ENCODE measurements around the gene SPATA16. TPM values are rescaled to one million over a fixed set of nuclear protein-coding genes. Genes with fewer than 3 reads are reported as not detected.

Gene SPATA16
- total and polyA plus RNA-seq, 2 donors (not counting 3 experiments of a cell fraction or from before 2014, with no cell fraction given) = not detected

DNA sequence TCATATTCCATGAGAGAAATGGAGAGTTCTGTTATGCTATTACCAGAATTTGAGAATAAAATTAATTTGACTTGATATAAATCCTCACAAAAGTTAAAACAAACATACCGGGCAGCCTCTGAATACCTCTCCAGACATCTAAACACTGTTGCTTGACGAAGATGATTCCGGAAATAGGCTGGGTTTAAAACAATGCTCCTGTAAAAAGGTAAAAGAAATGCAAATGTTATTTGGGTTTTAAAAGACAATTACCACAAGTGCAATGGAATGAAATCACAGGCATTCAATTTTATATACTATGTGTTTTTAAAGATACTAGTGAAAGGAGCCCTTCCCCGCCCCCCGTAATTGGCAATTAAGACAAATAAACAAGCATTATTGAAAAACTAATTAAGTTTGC is 121.7 kb downstream of the SPATA16 start:
- TF ChIP-seq GATA2 (IDR thresholded peaks at IDR 0.05; ENCODE audit: insufficient read depth, insufficient read length, low read depth, low read length) = no peak
- H3K9me3 ChIP-seq (replicated peaks; ENCODE audit: control insufficient read depth, insufficient read depth, low read length) = no peaks in the 10 kb centered on the region
- H3K27me3 ChIP-seq (ENCODE audit: control insufficient read depth in 2 of 2, insufficient read depth in 2 of 2, low read length in 2 of 2) = no peaks in the 10 kb centered on the region
- no peaks in the 10 kb centered on the region for H3K36me3 ChIP-seq (ENCODE audit: control insufficient read depth in 2 of 2, extremely low read depth in 1 of 2, insufficient read depth in 2 of 2, low read length in 2 of 2)
- ChIA-PET POLR2A (no interaction called here), CTCF (interaction anchor here (1.0 to 1.1 kb wide), 2 partner anchors 10 to 12 kb away, joined by 3 read pairs; no protein-coding TSS in a partner anchor)
- no peak overlapping the region for H2AFZ ChIP-seq (ENCODE audit: low read depth, low read length)
- DNase-seq (ENCODE audit: low read depth, low spot score) = no peak
- no peak overlapping the region for H3K9ac ChIP-seq (replicated peaks; ENCODE audit: extremely low read depth, insufficient read depth, low read length)
- BruUV-seq (replicated peaks) = no TSS peak
- H3K79me2 ChIP-seq (ENCODE audit: control insufficient read depth, insufficient read depth, low read length) = no peaks in the 10 kb centered on the region
- H3K4me2 ChIP-seq (ENCODE audit: insufficient read depth, low read length) = no peak overlapping the region
- H3K4me3 ChIP-seq (replicated peaks in 1 of 3; ENCODE audit: insufficient read depth in 1 of 3, low read depth in 1 of 3, low read length in 3 of 3) = no peak overlapping the region
- H3K9me1 ChIP-seq (replicated peaks; ENCODE audit: control insufficient read depth, extremely low read depth, insufficient read depth, low read length) = no peaks in the 10 kb centered on the region
- no peak for FAIRE-seq
- intact Hi-C loops (cut with micrococcal nuclease) = no loop called here
- H4K20me1 ChIP-seq (replicated peaks; ENCODE audit: control insufficient read depth, extremely low read depth, insufficient read depth, low read length) = no peaks in the 10 kb centered on the region
- H3K4me1 ChIP-seq (ENCODE audit: control insufficient read depth, extremely low read depth, insufficient read depth, low read length) = no peaks in the 10 kb centered on the region
- dilution Hi-C loops (cut with MboI; ENCODE audit: extremely low pct_ligation_motif_present, low sequenced_read_pairs) = no loop called here
- no peak overlapping the region for H3K27ac ChIP-seq (ENCODE audit: insufficient read depth, low read depth, low read length)

DNA sequence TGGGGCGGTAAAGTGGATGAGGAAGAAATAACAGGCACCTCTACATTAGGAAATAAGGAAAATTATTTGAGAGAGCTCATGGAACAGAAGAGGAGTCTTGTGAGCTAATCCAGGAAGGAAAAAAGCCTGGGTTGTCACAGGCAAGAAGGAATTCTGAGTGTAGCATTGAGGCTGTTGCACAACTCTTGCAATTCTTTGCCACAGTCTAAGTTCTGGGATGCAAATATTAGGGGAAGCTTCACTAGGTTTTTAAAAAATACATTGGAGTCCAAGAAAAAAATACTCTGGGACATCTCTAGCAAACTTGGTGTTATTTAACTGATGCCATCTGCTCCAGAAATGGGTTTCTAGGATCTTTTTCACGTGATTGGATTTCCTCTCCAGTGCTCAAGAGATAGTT is 122.3 kb downstream of the SPATA16 start:
- intact Hi-C loops (cut with micrococcal nuclease) = no loop called here
- Histone ChIP-seq H3K4me1 (ENCODE audit: control insufficient read depth, extremely low read depth, insufficient read depth, low read length) (no peaks in the 10 kb centered on the region), H3K4me3 (replicated peaks in 1 of 3; ENCODE audit: insufficient read depth in 1 of 3, low read depth in 1 of 3, low read length in 3 of 3) (no peak overlapping the region), H3K79me2 (ENCODE audit: control insufficient read depth, insufficient read depth, low read length) (no peaks in the 10 kb centered on the region), H3K27ac (ENCODE audit: insufficient read depth, low read depth, low read length) (no peak overlapping the region), H3K27me3 (ENCODE audit: control insufficient read depth in 2 of 2, insufficient read depth in 2 of 2, low read length in 2 of 2) (no peaks in the 10 kb centered on the region), H3K9me1 (replicated peaks; ENCODE audit: control insufficient read depth, extremely low read depth, insufficient read depth, low read length) (no peaks in the 10 kb centered on the region), H3K4me2 (ENCODE audit: insufficient read depth, low read length) (no peak overlapping the region), H3K9me3 (replicated peaks; ENCODE audit: control insufficient read depth, insufficient read depth, low read length) (no peaks in the 10 kb centered on the region), H3K9ac (replicated peaks; ENCODE audit: extremely low read depth, insufficient read depth, low read length) (no peak overlapping the region), H3K36me3 (ENCODE audit: control insufficient read depth in 2 of 2, extremely low read depth in 1 of 2, insufficient read depth in 2 of 2, low read length in 2 of 2) (no peaks in the 10 kb centered on the region), H2AFZ (ENCODE audit: low read depth, low read length) (no peak overlapping the region), H4K20me1 (replicated peaks; ENCODE audit: control insufficient read depth, extremely low read depth, insufficient read depth, low read length) (no peaks in the 10 kb centered on the region)
- DNase-seq (ENCODE audit: low read depth, low spot score) (no peak), FAIRE-seq (no peak)
- ChIA-PET CTCF (interaction anchor here (1.0 to 1.1 kb wide), 2 partner anchors 10 to 11 kb away, joined by 3 read pairs; no protein-coding TSS in a partner anchor), POLR2A (no interaction called here)
- BruUV-seq (replicated peaks) = no TSS peak
- TF ChIP-seq JUN (IDR thresholded peaks at IDR 0.05; ENCODE audit: borderline replicate concordance, insufficient read depth, insufficient read length, low read depth) = no peak
- TF ChIP-seq POLR2AphosphoS5 (IDR thresholded peaks at IDR 0.05; ENCODE audit: insufficient read depth, low read depth, low read length) = no peak
- TF ChIP-seq POLR2A (IDR thresholded peaks at IDR 0.05; ENCODE audit: low read depth, low read length) = no peak
- TF ChIP-seq EZH2 (IDR thresholded peaks at IDR 0.05; ENCODE audit: borderline replicate concordance, low read depth, low read length, severe bottlenecking) = no peak
- no peak for TF ChIP-seq FOS (IDR thresholded peaks at IDR 0.05; ENCODE audit: borderline replicate concordance, insufficient read depth, low read length)
- TF ChIP-seq, protein P1, sequence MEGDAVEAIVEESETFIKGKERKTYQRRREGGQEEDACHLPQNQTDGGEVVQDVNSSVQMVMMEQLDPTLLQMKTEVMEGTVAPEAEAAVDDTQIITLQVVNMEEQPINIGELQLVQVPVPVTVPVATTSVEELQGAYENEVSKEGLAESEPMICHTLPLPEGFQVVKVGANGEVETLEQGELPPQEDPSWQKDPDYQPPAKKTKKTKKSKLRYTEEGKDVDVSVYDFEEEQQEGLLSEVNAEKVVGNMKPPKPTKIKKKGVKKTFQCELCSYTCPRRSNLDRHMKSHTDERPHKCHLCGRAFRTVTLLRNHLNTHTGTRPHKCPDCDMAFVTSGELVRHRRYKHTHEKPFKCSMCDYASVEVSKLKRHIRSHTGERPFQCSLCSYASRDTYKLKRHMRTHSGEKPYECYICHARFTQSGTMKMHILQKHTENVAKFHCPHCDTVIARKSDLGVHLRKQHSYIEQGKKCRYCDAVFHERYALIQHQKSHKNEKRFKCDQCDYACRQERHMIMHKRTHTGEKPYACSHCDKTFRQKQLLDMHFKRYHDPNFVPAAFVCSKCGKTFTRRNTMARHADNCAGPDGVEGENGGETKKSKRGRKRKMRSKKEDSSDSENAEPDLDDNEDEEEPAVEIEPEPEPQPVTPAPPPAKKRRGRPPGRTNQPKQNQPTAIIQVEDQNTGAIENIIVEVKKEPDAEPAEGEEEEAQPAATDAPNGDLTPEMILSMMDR (IDR thresholded peaks at IDR 0.05; ENCODE audit: extremely low read depth in 1 of 2, insufficient read depth in 1 of 2, low read depth in 1 of 2, low read length in 2 of 2) = no peak
- no peak for TF ChIP-seq MYC (IDR thresholded peaks at IDR 0.05; ENCODE audit: low read depth, low read length)
- TF ChIP-seq GATA2 (IDR thresholded peaks at IDR 0.05; ENCODE audit: insufficient read depth, insufficient read length, low read depth, low read length) = no peak
- TF ChIP-seq, protein P2, sequence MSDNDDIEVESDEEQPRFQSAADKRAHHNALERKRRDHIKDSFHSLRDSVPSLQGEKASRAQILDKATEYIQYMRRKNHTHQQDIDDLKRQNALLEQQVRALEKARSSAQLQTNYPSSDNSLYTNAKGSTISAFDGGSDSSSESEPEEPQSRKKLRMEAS (IDR thresholded peaks at IDR 0.05; ENCODE audit: insufficient read depth, insufficient read length) = no peak
- dilution Hi-C loops (cut with MboI; ENCODE audit: extremely low pct_ligation_motif_present, low sequenced_read_pairs) = no loop called here
